ENCODE results near the gene ARHGAP15. TPM values are rescaled to one million over a fixed set of nuclear protein-coding genes. Genes with fewer than 3 reads are reported as not detected.
A peak's percentile ranks its signal among the peaks of the same experiment; 100 is the strongest.

ARHGAP15 gene
- total RNA-seq, 2 experiments from 2014 or later = 71.3 to 72.8 TPM

DNA sequence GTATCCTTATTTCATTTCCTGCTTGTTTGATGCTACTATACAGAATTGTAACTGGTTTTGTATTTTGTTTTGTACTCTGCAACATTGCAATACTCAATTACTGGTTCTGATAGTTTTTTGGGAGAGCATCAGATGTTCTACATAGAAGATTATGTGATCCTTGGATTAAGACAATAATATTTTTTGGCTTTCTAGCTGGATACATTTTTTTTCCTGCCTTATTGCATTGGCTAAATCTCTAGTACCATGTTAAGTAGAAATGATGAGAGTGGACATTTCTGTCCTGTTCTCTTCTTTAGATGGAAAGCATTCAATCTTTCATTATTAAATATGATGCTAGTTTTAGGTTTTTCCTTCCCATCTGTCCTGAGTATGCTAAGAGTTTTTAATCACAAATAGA lies 523.5 kb downstream of the ARHGAP15 start:
- CTCF ChIA-PET = no interaction called here
- Mint-ChIP-seq H3K36me3 (ENCODE audit: low read depth) (peaks cover 56% of the 10 kb centered on the region), H3K4me1 (ENCODE audit: low read depth) (peaks cover 20% of the 10 kb centered on the region), H3K9me3 (peaks cover 21% of the 10 kb centered on the region), H3K27ac (no peak overlapping the region), H3K4me3 (no peak overlapping the region), H3K27me3 (no peaks in the 10 kb centered on the region)
- ATAC-seq (no peak), DNase-seq (no peak)
- POLR2A ChIA-PET = no interaction called here
- TF ChIP-seq, protein P1, sequence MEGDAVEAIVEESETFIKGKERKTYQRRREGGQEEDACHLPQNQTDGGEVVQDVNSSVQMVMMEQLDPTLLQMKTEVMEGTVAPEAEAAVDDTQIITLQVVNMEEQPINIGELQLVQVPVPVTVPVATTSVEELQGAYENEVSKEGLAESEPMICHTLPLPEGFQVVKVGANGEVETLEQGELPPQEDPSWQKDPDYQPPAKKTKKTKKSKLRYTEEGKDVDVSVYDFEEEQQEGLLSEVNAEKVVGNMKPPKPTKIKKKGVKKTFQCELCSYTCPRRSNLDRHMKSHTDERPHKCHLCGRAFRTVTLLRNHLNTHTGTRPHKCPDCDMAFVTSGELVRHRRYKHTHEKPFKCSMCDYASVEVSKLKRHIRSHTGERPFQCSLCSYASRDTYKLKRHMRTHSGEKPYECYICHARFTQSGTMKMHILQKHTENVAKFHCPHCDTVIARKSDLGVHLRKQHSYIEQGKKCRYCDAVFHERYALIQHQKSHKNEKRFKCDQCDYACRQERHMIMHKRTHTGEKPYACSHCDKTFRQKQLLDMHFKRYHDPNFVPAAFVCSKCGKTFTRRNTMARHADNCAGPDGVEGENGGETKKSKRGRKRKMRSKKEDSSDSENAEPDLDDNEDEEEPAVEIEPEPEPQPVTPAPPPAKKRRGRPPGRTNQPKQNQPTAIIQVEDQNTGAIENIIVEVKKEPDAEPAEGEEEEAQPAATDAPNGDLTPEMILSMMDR (IDR thresholded peaks at IDR 0.05) = no peak
- intact Hi-C loops (cut with micrococcal nuclease) = no loop called here

DNA sequence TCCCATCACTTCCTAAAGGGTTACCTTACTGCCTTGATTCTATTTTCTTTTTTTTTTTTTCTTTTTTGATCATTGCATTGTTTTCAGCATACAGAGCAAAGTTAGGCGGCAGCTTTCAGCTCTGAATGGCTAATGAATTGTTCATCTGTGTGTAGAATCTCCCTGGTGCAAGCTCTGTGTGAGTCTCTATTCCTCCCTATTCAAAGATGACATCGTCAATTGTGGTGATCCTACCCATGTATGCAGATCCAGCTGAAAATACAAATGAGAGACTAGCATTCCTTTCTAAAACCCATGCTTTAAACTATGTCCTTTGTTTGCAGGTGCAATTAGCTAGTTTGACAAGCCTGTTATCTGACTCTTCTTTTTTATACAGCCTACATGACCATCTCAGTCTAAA lies 539.0 kb downstream of the ARHGAP15 start:
- Mint-ChIP-seq H3K4me1 (ENCODE audit: low read depth) (no peaks in the 10 kb centered on the region), H3K4me3 (no peak overlapping the region), H3K36me3 (ENCODE audit: low read depth) (peaks cover 9% of the 10 kb centered on the region), H3K9me3 (peaks cover 3% of the 10 kb centered on the region), H3K27ac (no peak overlapping the region), H3K27me3 (no peaks in the 10 kb centered on the region)
- intact Hi-C loops (cut with micrococcal nuclease) = no loop called here
- ATAC-seq (no peak), DNase-seq (no peak)
- TF ChIP-seq, protein P1 (IDR thresholded peaks at IDR 0.05) = no peak
- CTCF ChIA-PET = interaction anchor here (1.1 kb wide), 1 partner anchor 19 kb away, joined by 3 read pairs; no protein-coding TSS in a partner anchor
- POLR2A ChIA-PET = no interaction called here

DNA sequence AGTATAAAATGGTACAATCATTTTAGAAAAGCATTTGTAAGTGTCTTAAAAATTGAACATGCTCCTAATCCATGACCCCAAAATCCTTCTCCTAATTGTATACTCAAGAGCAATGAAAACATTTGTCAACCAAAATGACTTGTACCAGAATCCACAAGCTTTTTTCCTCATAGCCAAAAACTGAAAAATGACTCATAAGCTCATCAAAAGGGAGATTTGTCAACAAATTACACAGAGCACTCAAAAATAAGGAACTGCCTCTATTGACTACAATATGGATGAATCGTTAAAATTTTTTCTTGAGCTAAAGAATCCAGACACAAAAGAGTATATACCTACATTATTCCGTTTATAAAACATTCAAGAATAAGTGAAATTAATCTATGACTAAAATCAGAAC lies 544.8 kb downstream of the ARHGAP15 start:
- no peak overlapping the region for H3K4me3 Mint-ChIP-seq
- peaks cover 31% of the 10 kb centered on the region for H3K36me3 Mint-ChIP-seq (ENCODE audit: low read depth)
- ChIA-PET POLR2A (interaction anchor here (0.6 kb wide), 1 partner anchor 546 kb away, joined by 3 read pairs; no protein-coding TSS in a partner anchor), CTCF (no interaction called here)
- no peaks in the 10 kb centered on the region for H3K9me3 Mint-ChIP-seq
- no peak for DNase-seq
- intact Hi-C loops (cut with micrococcal nuclease) = no loop called here
- peaks cover 23% of the 10 kb centered on the region for H3K4me1 Mint-ChIP-seq (ENCODE audit: low read depth)
- TF ChIP-seq, protein P1 (IDR thresholded peaks at IDR 0.05) = no peak
- no peak for ATAC-seq
- H3K27me3 Mint-ChIP-seq = no peaks in the 10 kb centered on the region
- peak overlapping the region; percentile 35 for H3K27ac Mint-ChIP-seq

DNA sequence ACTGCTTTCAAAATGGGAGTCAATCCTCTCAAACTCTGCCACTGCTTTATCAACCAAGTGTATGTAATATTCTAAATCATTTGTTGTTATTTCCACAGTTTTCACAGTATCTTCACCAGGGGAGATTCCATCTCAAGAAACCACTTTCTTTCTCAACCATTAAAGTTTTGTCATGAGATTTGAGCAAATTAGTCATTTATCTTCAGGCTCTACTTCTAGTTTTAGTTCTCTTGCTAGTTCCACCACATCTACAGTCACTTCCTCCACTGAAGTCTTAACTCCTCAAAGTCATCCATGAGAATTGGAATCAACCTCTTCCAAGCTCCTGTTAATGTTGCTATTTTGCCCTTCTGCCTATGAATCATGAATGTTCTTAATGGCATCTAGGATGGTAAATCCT lies 545.8 kb downstream of the ARHGAP15 start:
- DNase-seq (no peak), ATAC-seq (peak; percentile 27)
- ChIA-PET POLR2A (interaction anchor here (0.6 kb wide), 1 partner anchor 46 kb away, joined by 3 read pairs; no protein-coding TSS in a partner anchor), CTCF (interaction anchor here (1.2 kb wide), 1 partner anchor 12 kb away, joined by 8 read pairs; no protein-coding TSS in a partner anchor)
- Mint-ChIP-seq H3K27me3 (no peaks in the 10 kb centered on the region), H3K9me3 (no peaks in the 10 kb centered on the region), H3K27ac (peak overlapping the region; percentile 3), H3K36me3 (ENCODE audit: low read depth) (peaks cover 29% of the 10 kb centered on the region), H3K4me3 (no peak overlapping the region), H3K4me1 (ENCODE audit: low read depth) (peaks cover 23% of the 10 kb centered on the region)
- intact Hi-C loops (cut with micrococcal nuclease) = no loop called here
- TF ChIP-seq, protein P1 (IDR thresholded peaks at IDR 0.05) = no peak

DNA sequence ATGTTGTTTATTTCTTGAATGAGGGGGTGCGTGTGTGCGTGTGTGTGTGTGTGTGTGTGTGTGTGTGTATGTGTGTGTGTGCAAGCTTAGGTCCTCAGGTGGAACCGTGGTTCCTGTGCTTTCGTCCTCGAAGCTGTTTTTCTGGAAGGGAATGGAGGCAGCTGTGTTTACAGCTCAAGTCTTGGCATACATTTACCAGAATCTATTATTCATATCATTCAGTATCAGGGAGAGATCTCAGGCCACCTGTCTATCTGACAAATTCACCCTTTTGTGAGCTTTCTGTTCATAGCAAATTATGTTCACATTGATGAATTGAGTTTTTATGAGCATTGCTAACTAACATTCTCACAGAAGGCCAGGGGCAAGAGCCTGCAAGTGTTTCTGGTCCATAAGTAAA lies 550.4 kb downstream of the ARHGAP15 start:
- Mint-ChIP-seq H3K4me3 (no peak overlapping the region), H3K4me1 (ENCODE audit: low read depth) (peaks cover 26% of the 10 kb centered on the region), H3K36me3 (ENCODE audit: low read depth) (peaks cover 17% of the 10 kb centered on the region), H3K9me3 (no peaks in the 10 kb centered on the region), H3K27me3 (no peaks in the 10 kb centered on the region), H3K27ac (no peak overlapping the region)
- DNase-seq (no peak), ATAC-seq (no peak)
- CTCF ChIA-PET = interaction anchor here (1.9 kb wide), 1 partner anchor 10 kb away, joined by 6 read pairs; no protein-coding TSS in a partner anchor
- intact Hi-C loops (cut with micrococcal nuclease) = no loop called here
- POLR2A ChIA-PET = no interaction called here
- TF ChIP-seq, protein P1 (IDR thresholded peaks at IDR 0.05) = no peak
